Stromal cell of bone marrow (primary cell): ENCODE measurements around the gene SAG.
"Not testable (repeated sequence)": the region's sequence is repeated elsewhere in the genome, so short reads cannot be mapped to it uniquely, and the experiment has no call there.

Experiments used
- DNase-seq: peaks from one replicate; pipeline ENCODE4 v3.0.0-alpha.2; 2012; ENCODE audit warnings: low read depth

SAG gene

GRCh38 chr2:233332125-233332524, 24.5 kb downstream of the SAG start:
- no peak for DNase-seq

- DNase-seq, result no peak
Observed at GRCh38 chr2:233334915-233335314, 27.3 kb downstream of the SAG start.

GRCh38 chr2:233336091-233336490, 28.5 kb downstream of the SAG start:
- DNase-seq, result not testable (repeated sequence)

GRCh38 chr2:233336541-233336940, 28.9 kb downstream of the SAG start:
- no peak for DNase-seq

GRCh38 chr2:233338046-233338445, 30.4 kb downstream of the SAG start:
- no peak for DNase-seq

- no peak for DNase-seq
Observed at GRCh38 chr2:233338812-233339368, 31.3 kb downstream of the SAG start.

GRCh38 chr2:233339427-233339826, 31.8 kb downstream of the SAG start:
- no peak for DNase-seq

GRCh38 chr2:233341296-233341695, 33.7 kb downstream of the SAG start:
- no peak for DNase-seq

GRCh38 chr2:233342301-233342700, 34.7 kb downstream of the SAG start:
- DNase-seq, result no peak

GRCh38 chr2:233343171-233343705, 35.6 kb downstream of the SAG start:
- no peak for DNase-seq

- no peak for DNase-seq
Observed at GRCh38 chr2:233346376-233346775, 38.8 kb downstream of the SAG start.

GRCh38 chr2:233346930-233347329, 39.3 kb downstream of the SAG start:
- DNase-seq, result no peak

GRCh38 chr2:233349005-233349998, 41.7 kb downstream of the SAG start:
- DNase-seq, result no peak

GRCh38 chr2:233350708-233351107, 43.1 kb downstream of the SAG start:
- DNase-seq, result peak; percentile 64

GRCh38 chr2:233351423-233351822, 43.8 kb downstream of the SAG start:
- peak; percentile 16 for DNase-seq

- no peak for DNase-seq
Observed at GRCh38 chr2:233352141-233352842, 44.7 kb downstream of the SAG start.

GRCh38 chr2:233353101-233353768, 45.6 kb downstream of the SAG start:
- no peak for DNase-seq

GRCh38 chr2:233353769-233354499, 46.3 kb downstream of the SAG start, which contains the start of gene DGKD:
DGKD (plus strand) TSS chr2:233354494; CDS start chr2:233354519, 25 bp downstream.
- DNase-seq, result peak; percentile 12

GRCh38 chr2:233354500-233354924, 46.9 kb downstream of the SAG start:
- no peak for DNase-seq

- no peak for DNase-seq
Observed at GRCh38 chr2:233354971-233355574, 47.5 kb downstream of the SAG start.

- DNase-seq, result no peak
Observed at GRCh38 chr2:233355916-233356315, 48.3 kb downstream of the SAG start.
